NCI-H226 (cell line): ENCODE results near the gene DTWD1.
"Not testable (repeated sequence)": the region's sequence is repeated elsewhere in the genome, so short reads cannot be mapped to it uniquely, and the experiment has no call there.

Source experiments
- DNase-seq: peaks from one replicate; pipeline ENCODE4 v3.0.0-alpha.2; 2015

The DTWD1 gene

GRCh38 chr15:49646891-49647290 lies 26.0 kb downstream of the DTWD1 start:
- DNase-seq: no peak

GRCh38 chr15:49649987-49650386 lies 29.1 kb downstream of the DTWD1 start:
- no peak for DNase-seq

GRCh38 chr15:49650676-49651075 lies 29.8 kb downstream of the DTWD1 start:
- no peak for DNase-seq

- no peak for DNase-seq
Measured at GRCh38 chr15:49652922-49653321, 32.1 kb downstream of the DTWD1 start.

- DNase-seq: no peak
Measured at GRCh38 chr15:49656734-49657133, 35.9 kb downstream of the DTWD1 start.

GRCh38 chr15:49664716-49665115 lies 43.9 kb downstream of the DTWD1 start:
- no peak for DNase-seq

- DNase-seq: not testable (repeated sequence)
Measured at GRCh38 chr15:49666486-49666885, 45.6 kb downstream of the DTWD1 start.

- DNase-seq: no peak
Measured at GRCh38 chr15:49669288-49669687, 48.4 kb downstream of the DTWD1 start.

GRCh38 chr15:49673861-49674260 lies 53.0 kb downstream of the DTWD1 start:
- DNase-seq: no peak

GRCh38 chr15:49674370-49674769 lies 53.5 kb downstream of the DTWD1 start:
- no peak for DNase-seq

- peak; percentile 89 for DNase-seq
Measured at GRCh38 chr15:49675041-49675440, 54.2 kb downstream of the DTWD1 start.

GRCh38 chr15:49678655-49679054 lies 57.8 kb downstream of the DTWD1 start:
- DNase-seq: no peak

GRCh38 chr15:49686599-49686998 lies 65.8 kb downstream of the DTWD1 start:
- peak; percentile 83 for DNase-seq

GRCh38 chr15:49688135-49688790 lies 67.4 kb downstream of the DTWD1 start:
- DNase-seq: no peak

- no peak for DNase-seq
Measured at GRCh38 chr15:49692514-49693090, 71.8 kb downstream of the DTWD1 start.

GRCh38 chr15:49693498-49693897 lies 72.7 kb downstream of the DTWD1 start:
- DNase-seq: no peak

- no peak for DNase-seq
Measured at GRCh38 chr15:49696433-49696832, 75.6 kb downstream of the DTWD1 start.

GRCh38 chr15:49697121-49697520 lies 76.3 kb downstream of the DTWD1 start:
- DNase-seq: no peak

GRCh38 chr15:49702982-49703381 lies 82.1 kb downstream of the DTWD1 start:
- not testable (repeated sequence) for DNase-seq
